ENCODE measurements around the gene SAMD4B. TPM values are rescaled to one million over a fixed set of nuclear protein-coding genes. Genes with fewer than 3 reads are reported as not detected.
"Not testable (repeated sequence)": the region's sequence is repeated elsewhere in the genome, so short reads cannot be mapped to it uniquely, and the experiment has no call there.

Gene SAMD4B
- total and polyA plus RNA-seq, 7 donors = 28.4 to 83.6 (median 52.7) TPM

GRCh38 chr19:39377373-39378362 is 35.4 kb downstream of the SAMD4B start:
- intact Hi-C loops (cut with DNase I) = no loop called here
- no peak overlapping the region for H3K4me3 ChIP-seq
- no peak overlapping the region for H3K27ac ChIP-seq
- peaks cover 62 to 75% (median 70%) of the 10 kb centered on the region in 4 donors for H3K36me3 ChIP-seq
- no peaks in the 10 kb centered on the region for H3K9me3 ChIP-seq
- WGBS, 2 donors = 88 to 92% methylated on average over 18 of the region's 18 CpGs
- no peak for DNase-seq
- H3K4me1 ChIP-seq = peaks cover 0 to 13% (median 13%) of the 10 kb centered on the region in 4 donors
- no peak for TF ChIP-seq POLR2A (IDR thresholded peaks at IDR 0.05)
- TF ChIP-seq POLR2AphosphoS5 (IDR thresholded peaks at IDR 0.05) = no peak
- TF ChIP-seq EP300 (IDR thresholded peaks at IDR 0.05) = no peak
- no peak for TF ChIP-seq CTCF (IDR thresholded peaks at IDR 0.05)
- H3K27me3 ChIP-seq = no peaks in the 10 kb centered on the region

- H3K4me3 ChIP-seq; intact Hi-C loops (cut with DNase I); H3K4me1 ChIP-seq; H3K9me3 ChIP-seq; DNase-seq; H3K27me3 ChIP-seq: not testable (repeated sequence)
- Histone ChIP-seq H3K27ac (peak overlapping the region in 1 of 4 donors; percentile 57), H3K36me3 (peaks cover 73 to 92% (median 78%) of the 10 kb centered on the region in 4 donors)
- WGBS, 2 donors = 95 to 96% methylated on average over 4 of the region's 4 CpGs
Measured at GRCh38 chr19:39379366-39379765, 37.1 kb downstream of the SAMD4B start.

- Histone ChIP-seq H3K36me3 (peaks cover 73 to 97% (median 78%) of the 10 kb centered on the region in 4 donors), H3K27me3 (no peaks in the 10 kb centered on the region), H3K4me3 (no peak overlapping the region), H3K27ac (peak overlapping the region in 2 of 4 donors; percentile 23 to 57), H3K4me1 (no peaks in the 10 kb centered on the region), H3K9me3 (no peaks in the 10 kb centered on the region)
- no peak for DNase-seq
- TF ChIP-seq POLR2AphosphoS5 (IDR thresholded peaks at IDR 0.05) (no peak), CTCF (IDR thresholded peaks at IDR 0.05) (no peak), EP300 (IDR thresholded peaks at IDR 0.05) (no peak), POLR2A (IDR thresholded peaks at IDR 0.05) (no peak)
- intact Hi-C loops (cut with DNase I) = no loop called here
- WGBS, 2 donors = 91 to 92% methylated on average over 14 of the region's 14 CpGs
Measured at GRCh38 chr19:39379865-39380396, 37.7 kb downstream of the SAMD4B start.

- no peak overlapping the region for H3K4me3 ChIP-seq
- no peak for DNase-seq
- H3K27me3 ChIP-seq = no peaks in the 10 kb centered on the region
- peaks cover 69 to 100% (median 74%) of the 10 kb centered on the region in 4 donors for H3K36me3 ChIP-seq
- H3K9me3 ChIP-seq = no peaks in the 10 kb centered on the region
- H3K27ac ChIP-seq = peak overlapping the region; percentile 4 to 57 (median 20)
- no peak for TF ChIP-seq CTCF (IDR thresholded peaks at IDR 0.05)
- TF ChIP-seq POLR2A (IDR thresholded peaks at IDR 0.05) = no peak
- TF ChIP-seq POLR2AphosphoS5 (IDR thresholded peaks at IDR 0.05) = no peak
- TF ChIP-seq EP300 (IDR thresholded peaks at IDR 0.05) = no peak
- WGBS, 2 donors = 95 to 96% methylated on average over 17 of the region's 17 CpGs
- H3K4me1 ChIP-seq = no peaks in the 10 kb centered on the region
- intact Hi-C loops (cut with DNase I) = no loop called here
Measured at GRCh38 chr19:39380521-39381502, 38.6 kb downstream of the SAMD4B start.
